ENCODE results near the gene IGLL1. TPM values are rescaled to one million over a fixed set of nuclear protein-coding genes. Genes with fewer than 3 reads are reported as not detected.

IGLL1 gene
- total RNA-seq, 1 experiment from 2014 or later: not detected

GRCh38 chr22:23569716-23570115, 10.4 kb downstream of the IGLL1 start:
- Histone ChIP-seq H3K4me3 (ENCODE audit: low read depth in 2 of 2, low read length in 2 of 2) (no peak overlapping the region), H3K4me1 (ENCODE audit: control insufficient read depth, insufficient read depth, low read length) (no peaks in the 10 kb centered on the region), H3K27me3 (ENCODE audit: control insufficient read depth, insufficient read depth, low read length) (no peaks in the 10 kb centered on the region), H3K36me3 (ENCODE audit: control insufficient read depth, insufficient read depth, low read length) (no peaks in the 10 kb centered on the region), H3K27ac (ENCODE audit: low read length) (no peak overlapping the region), H3K9me3 (ENCODE audit: control insufficient read depth, insufficient read depth, low read depth, low read length) (no peaks in the 10 kb centered on the region)
- intact Hi-C loops (cut with micrococcal nuclease; ENCODE audit: unreplicated experiment): no loop called here
- DNase-seq (ENCODE audit: low read depth, low spot score) (no peak), ATAC-seq (no peak)
- POLR2A ChIA-PET: no interaction called here
- in situ Hi-C loops (cut with HindIII; ENCODE audit: low pct_unique_long_range_greater_than_20kb, low sequenced_read_pairs): no loop called here
- CTCF ChIA-PET: no interaction called here
- no peak for TF ChIP-seq TCF7L2 (IDR thresholded peaks at IDR 0.05; ENCODE audit: low read depth, low read length)
- TF ChIP-seq, protein P1, sequence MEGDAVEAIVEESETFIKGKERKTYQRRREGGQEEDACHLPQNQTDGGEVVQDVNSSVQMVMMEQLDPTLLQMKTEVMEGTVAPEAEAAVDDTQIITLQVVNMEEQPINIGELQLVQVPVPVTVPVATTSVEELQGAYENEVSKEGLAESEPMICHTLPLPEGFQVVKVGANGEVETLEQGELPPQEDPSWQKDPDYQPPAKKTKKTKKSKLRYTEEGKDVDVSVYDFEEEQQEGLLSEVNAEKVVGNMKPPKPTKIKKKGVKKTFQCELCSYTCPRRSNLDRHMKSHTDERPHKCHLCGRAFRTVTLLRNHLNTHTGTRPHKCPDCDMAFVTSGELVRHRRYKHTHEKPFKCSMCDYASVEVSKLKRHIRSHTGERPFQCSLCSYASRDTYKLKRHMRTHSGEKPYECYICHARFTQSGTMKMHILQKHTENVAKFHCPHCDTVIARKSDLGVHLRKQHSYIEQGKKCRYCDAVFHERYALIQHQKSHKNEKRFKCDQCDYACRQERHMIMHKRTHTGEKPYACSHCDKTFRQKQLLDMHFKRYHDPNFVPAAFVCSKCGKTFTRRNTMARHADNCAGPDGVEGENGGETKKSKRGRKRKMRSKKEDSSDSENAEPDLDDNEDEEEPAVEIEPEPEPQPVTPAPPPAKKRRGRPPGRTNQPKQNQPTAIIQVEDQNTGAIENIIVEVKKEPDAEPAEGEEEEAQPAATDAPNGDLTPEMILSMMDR (IDR thresholded peaks at IDR 0.05): no peak
- no TSS peak for BruUV-seq (replicated peaks)

GRCh38 chr22:23569291-23569690, 10.8 kb downstream of the IGLL1 start:
- in situ Hi-C loops (cut with HindIII; ENCODE audit: low pct_unique_long_range_greater_than_20kb, low sequenced_read_pairs): no loop called here
- H3K27me3 ChIP-seq (ENCODE audit: control insufficient read depth, insufficient read depth, low read length): no peaks in the 10 kb centered on the region
- DNase-seq (ENCODE audit: low read depth, low spot score) (no peak), ATAC-seq (no peak)
- ChIA-PET CTCF (no interaction called here), POLR2A (no interaction called here)
- intact Hi-C loops (cut with micrococcal nuclease; ENCODE audit: unreplicated experiment): no loop called here
- no peak overlapping the region for H3K27ac ChIP-seq (ENCODE audit: low read length)
- no peaks in the 10 kb centered on the region for H3K36me3 ChIP-seq (ENCODE audit: control insufficient read depth, insufficient read depth, low read length)
- H3K4me3 ChIP-seq (ENCODE audit: low read depth in 2 of 2, low read length in 2 of 2): no peak overlapping the region
- no peak for TF ChIP-seq REST (IDR thresholded peaks at IDR 0.05; ENCODE audit: insufficient read depth in 1 of 2, low read depth in 2 of 2, low read length in 1 of 2)
- TF ChIP-seq SIN3A (IDR thresholded peaks at IDR 0.05; ENCODE audit: borderline replicate concordance, insufficient read depth, low read depth, low read length): no peak
- TF ChIP-seq, protein P1 (IDR thresholded peaks at IDR 0.05): no peak
- no peak for TF ChIP-seq POLR2AphosphoS5 (IDR thresholded peaks at IDR 0.05; ENCODE audit: low read depth, low read length)
- TF ChIP-seq TCF7L2 (IDR thresholded peaks at IDR 0.05; ENCODE audit: low read depth, low read length): no peak
- no TSS peak for BruUV-seq (replicated peaks)
- no peaks in the 10 kb centered on the region for H3K4me1 ChIP-seq (ENCODE audit: control insufficient read depth, insufficient read depth, low read length)
- no peaks in the 10 kb centered on the region for H3K9me3 ChIP-seq (ENCODE audit: control insufficient read depth, insufficient read depth, low read depth, low read length)

Data from Panc1 (cell line).